Measurements from ENCODE around the gene LRRC74B.
A peak's percentile ranks its signal among the peaks of the same experiment; 100 is the strongest.

Gene LRRC74B

DNA sequence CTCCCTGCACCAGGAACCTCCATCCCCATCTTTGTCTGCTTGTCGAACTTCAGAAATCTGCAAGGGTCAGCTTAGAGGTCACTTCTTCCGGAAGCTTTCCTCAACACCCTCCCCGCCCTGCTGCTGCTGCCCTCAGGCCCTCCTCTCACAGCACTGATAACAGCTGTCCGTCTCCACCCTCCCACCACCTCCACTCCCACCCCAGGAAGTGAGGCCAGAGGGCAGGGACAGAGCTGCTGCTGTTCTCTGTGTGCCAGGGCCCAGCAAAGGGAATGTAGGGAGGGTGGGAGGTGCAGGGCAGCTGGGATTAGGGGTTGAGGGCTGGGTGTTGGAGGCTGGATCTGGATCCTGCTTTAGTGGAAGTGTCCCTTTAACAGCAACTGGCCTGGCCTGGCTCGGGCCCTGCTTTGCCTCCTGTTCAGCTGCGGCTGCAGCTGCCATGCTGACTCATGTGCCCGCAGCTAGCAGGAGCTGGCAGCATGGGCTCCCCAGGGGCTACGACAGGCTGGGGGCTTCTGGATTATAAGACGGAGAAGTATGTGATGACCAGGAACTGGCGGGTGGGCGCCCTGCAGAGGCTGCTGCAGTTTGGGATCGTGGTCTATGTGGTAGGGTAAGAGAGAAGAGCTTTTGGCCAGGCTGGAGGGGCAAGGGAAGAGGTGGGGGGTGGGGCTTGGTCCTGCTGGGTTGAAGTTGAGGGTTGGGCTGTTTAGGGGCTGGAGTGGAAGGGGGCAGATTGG is 30.9 kb upstream of the LRRC74B start, which contains the start of gene P2RX6:
Gene P2RX6, plus strand, starts transcription at position 440 of the 740 bp plus-strand sequence. Its CDS starts 10 bp downstream, at position 450.
- DNase-seq: no peak

DNA sequence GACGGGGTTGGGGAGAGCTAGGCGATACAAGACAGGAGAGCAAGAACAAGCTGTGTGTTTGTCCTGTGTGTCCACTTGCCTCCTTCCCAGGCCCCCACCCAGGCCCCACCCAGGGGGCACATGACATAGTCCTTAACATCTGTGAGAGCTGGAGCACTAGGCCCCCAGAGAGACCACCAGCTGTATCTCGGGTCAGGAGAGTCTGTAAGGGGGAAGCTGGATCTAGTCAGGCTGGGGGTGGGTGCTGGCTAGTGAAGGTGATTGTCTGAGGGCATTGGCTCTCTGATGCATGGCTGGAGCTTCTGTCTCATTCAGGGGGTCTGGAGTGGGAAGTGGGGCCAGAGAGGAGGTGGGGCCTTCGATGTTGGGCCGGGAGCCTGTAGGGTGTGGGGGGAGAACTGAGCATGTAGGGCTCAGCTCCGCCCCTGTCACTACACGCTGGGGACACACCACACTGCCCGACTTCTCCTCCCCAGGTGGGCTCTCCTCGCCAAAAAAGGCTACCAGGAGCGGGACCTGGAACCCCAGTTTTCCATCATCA is 30.2 kb upstream of the LRRC74B start:
- DNase-seq: no peak

- no peak for DNase-seq
Observed at GRCh38 chr22:21016644-21017420, 28.9 kb upstream of the LRRC74B start.

- no peak for DNase-seq
Observed at GRCh38 chr22:21018314-21018713, 27.4 kb upstream of the LRRC74B start.

- peak; percentile 16 for DNase-seq
Observed at GRCh38 chr22:21020802-21021429, 24.8 kb upstream of the LRRC74B start.

DNA sequence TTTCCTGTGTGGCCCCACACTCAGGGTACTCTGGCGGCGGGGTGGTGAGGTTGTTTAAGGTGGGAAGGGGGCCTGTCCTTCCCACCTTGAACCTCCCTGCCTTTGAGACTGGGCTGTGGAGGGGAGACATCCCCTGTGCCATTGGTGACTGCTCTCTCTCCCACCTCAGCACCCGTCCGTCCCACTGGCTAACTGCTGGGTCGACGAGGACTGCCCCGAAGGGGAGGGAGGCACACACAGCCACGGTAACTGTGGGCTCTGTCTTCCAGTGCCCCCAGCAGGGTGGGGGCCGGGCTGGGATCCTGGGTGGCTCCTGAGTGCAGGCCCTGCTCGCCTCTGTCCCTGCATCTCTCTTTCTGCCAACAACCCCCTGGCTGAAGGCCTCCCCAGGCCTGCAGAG is 23.2 kb upstream of the LRRC74B start:
- DNase-seq: no peak

- no peak for DNase-seq
Observed at GRCh38 chr22:21022955-21023614, 22.7 kb upstream of the LRRC74B start.

DNA sequence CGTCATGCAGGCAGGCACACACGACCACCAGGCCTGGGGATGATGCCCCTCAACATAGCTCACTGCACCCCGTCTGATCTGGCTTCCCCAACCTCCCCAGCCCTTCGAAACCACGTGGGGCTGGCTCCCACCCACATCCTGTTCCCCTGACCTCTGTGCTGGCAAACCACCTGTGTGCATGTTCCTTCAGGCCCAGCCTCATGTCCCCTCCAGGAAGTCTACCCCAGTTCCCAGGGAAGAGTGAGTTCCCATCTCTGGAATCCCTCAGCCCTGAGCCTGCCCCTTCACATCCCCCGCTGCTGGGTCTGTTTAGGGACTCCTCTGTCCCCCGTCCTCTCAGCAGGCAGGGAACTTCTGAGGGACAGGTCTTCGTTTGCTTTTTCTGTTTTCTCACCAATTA is 20.5 kb upstream of the LRRC74B start:
- DNase-seq: no peak

GRCh38 chr22:21025763-21026755 is 19.7 kb upstream of the LRRC74B start:
- DNase-seq: no peak

- DNase-seq: no peak
Observed at GRCh38 chr22:21026783-21027692, 18.7 kb upstream of the LRRC74B start.

- DNase-seq: no peak
Observed at GRCh38 chr22:21028277-21029251, 17.2 kb upstream of the LRRC74B start.

DNA sequence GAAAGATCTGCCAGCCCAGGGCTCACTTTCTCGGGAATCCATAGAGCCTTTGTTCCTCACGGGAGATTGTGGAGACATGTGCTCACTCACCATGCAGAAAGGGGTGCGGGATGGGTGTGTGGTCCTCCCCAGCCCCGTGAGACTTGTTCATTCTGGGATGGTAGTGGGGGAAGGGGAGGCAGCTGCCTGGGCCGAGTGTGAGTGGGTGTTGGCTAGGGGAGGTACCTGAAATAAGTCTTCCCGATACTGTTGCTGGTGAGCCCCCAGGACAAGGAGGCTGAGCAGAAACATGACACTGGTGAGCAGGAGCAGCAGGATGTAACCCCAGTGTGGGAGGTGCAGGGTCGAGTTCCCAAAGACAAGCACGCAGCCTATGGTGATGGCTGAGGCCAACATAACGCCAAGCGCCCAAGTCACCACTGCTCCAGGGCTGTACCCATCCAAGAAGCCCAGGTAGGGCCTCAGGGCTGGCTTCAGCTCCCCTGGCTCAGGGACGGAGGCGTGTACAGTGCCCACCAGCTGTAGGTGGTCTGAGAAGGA is 16.2 kb upstream of the LRRC74B start:
- DNase-seq: no peak

GRCh38 chr22:21030032-21030431 is 15.7 kb upstream of the LRRC74B start:
- no peak for DNase-seq

DNA sequence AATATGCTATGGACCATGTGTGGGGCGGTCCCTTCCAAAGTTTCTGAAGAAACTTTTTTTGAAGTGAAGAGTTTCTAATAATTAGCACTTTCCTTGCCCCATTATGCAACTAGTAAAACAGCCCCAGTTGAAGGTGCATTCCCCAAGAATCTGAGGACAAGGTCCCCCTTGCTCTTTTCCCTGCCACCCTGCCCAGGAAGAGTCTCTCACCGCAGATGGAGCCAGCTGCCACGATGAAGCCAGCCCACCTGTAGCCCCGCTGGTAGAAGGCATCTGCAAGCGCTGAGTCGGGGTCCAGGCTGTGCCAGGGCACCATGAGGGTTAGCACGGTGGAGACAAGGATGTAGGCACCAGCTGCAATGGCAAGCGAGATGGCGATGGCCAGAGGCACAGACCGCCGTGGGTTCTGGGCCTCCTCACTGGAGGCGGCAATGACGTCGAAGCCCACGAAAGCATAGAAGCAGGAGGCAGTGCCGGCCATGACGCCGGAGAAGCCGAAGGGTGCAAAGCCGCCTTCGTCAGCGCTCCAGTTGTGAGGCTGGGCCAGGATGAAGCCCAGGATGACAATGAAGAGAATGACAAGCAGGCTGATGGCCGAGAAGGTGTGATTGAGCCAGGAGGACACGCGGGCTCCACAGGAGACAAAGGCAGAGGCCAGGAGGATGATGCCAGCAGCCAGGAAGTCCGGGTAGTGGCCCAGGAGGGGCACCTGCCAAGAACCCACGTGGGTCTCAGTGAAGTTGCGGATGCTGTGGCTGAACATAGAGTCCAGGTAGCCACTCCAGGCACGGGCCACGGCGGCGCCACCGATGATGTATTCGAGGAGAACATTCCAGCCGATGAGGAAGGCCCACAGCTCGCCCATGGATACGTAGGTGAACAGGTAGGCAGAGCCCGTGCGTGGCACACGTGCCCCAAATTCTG is 14.9 kb upstream of the LRRC74B start:
- DNase-seq: no peak

GRCh38 chr22:21031545-21032036 is 14.2 kb upstream of the LRRC74B start:
- DNase-seq: no peak

- no peak for DNase-seq
Observed at GRCh38 chr22:21032037-21032867, 13.5 kb upstream of the LRRC74B start, which contains the start of gene SLC7A4. Gene SLC7A4, minus strand, starts transcription at chr22:21032561. Its CDS starts 749 bp downstream, at chr22:21031812.

Measured in NCI-H1694 treated with DMSO at 0.1 percent for 48 hours (cell line).